T-helper 22 cell (primary cell): ENCODE results near the gene PARVG.
"Not testable (repeated sequence)": the region's sequence is repeated elsewhere in the genome, so short reads cannot be mapped to it uniquely, and the experiment has no call there.

Experiments
- DNase-seq: peaks from one replicate; pipeline ENCODE4 v3.0.0-alpha.2; 2020; ENCODE audit warnings: low read depth

The PARVG gene

GRCh38 chr22:44213489-44214043 is 32.8 kb downstream of the PARVG start:
- DNase-seq: no peak

DNA sequence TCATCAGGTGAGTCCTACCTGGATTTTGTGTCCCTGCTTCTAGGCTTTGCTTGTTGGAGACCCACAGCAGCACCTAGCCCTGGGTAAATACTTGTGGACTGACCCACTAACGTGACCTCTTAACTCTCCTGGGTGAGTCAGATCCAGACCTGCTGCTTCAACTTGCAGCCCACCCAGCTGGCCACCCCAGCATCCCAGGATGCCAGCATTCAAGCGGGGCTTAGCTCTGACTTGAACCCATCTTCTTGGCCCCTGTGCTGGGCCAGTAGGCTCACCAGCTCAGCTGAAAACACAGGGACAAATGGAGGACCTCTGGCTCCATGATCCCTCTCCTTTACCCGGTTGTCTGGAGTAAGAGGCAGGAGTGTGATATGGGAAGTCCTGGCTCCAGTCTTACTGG is 33.5 kb downstream of the PARVG start:
- DNase-seq: no peak

- DNase-seq: no peak
Observed at GRCh38 chr22:44214764-44215163, 34.0 kb downstream of the PARVG start.

DNA sequence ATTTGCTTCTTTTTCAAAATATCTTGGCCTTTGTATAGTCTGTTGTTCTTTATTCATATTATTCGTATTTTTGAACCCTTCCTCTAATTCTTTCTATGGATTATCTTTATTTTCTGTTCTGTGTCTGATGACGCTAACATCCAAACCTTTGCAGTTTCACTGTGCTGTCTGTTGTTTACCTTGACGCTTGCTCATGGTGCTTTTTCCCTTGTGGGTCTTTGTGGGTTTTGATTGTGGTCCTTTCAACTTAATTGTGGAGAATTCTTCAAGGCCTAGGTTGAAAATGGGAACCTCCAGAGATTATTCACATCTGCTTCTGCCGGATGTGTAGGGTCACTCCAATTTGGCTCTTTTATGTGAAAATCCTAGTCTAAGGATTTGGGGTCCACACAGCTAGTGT is 34.6 kb downstream of the PARVG start:
- no peak for DNase-seq

GRCh38 chr22:44217346-44217745 is 36.6 kb downstream of the PARVG start:
- DNase-seq: no peak

DNA sequence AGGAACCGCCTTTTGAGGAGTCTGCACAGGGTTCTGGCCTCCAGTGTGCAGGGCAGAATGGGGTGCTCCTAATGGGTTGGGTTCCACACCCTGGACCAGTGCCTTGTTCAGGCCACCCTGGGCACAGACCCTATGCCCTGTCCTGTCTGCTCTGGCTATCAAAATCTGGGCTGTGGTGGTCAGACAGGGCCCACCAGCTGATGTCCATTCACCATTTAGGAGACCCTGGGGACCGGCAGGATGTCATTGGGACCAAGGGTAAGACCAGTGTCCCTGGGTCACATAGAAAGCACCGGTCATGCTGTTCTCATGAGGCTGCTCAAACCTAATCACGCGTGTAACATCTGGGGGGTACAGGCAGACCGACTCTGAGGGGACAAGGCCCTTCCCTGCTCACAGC is 37.3 kb downstream of the PARVG start:
- no peak for DNase-seq

DNA sequence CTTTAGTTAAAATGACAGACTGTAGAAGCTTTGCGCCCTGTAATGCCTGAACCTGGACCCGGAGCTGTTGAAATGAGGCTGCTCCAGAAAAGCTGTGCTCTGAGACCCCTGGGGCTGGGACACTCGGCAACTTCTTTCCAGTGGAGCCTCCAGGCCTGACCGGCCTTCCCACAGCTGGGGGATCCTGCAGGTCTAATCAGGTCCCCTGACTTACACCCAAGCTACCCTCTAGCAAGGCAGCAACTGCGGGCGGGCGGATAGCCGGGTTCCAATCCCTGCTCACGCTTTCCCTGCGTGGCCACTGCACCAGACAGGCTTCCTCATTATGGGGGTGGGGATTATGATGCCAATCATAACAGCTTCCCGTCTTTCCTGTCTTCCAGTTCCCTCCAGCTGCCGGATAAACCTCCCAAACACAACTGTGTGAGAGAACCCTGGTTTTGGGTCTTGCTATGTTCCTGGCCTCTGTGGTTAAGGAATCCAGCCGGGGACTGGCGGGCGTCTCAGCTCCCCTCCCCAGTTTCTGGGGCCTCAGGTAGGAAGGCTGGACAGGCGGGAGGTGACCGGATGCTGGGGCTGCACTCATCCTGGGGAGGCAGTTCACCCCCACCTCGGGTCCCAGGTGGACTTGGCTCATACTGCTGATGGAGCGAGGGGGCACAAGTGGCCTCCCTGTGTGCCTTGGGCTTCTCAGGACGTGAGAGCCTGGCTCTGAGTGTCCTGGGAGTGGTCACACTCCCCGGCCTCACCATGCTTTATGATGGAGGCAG is 38.6 kb downstream of the PARVG start:
- DNase-seq: no peak

DNA sequence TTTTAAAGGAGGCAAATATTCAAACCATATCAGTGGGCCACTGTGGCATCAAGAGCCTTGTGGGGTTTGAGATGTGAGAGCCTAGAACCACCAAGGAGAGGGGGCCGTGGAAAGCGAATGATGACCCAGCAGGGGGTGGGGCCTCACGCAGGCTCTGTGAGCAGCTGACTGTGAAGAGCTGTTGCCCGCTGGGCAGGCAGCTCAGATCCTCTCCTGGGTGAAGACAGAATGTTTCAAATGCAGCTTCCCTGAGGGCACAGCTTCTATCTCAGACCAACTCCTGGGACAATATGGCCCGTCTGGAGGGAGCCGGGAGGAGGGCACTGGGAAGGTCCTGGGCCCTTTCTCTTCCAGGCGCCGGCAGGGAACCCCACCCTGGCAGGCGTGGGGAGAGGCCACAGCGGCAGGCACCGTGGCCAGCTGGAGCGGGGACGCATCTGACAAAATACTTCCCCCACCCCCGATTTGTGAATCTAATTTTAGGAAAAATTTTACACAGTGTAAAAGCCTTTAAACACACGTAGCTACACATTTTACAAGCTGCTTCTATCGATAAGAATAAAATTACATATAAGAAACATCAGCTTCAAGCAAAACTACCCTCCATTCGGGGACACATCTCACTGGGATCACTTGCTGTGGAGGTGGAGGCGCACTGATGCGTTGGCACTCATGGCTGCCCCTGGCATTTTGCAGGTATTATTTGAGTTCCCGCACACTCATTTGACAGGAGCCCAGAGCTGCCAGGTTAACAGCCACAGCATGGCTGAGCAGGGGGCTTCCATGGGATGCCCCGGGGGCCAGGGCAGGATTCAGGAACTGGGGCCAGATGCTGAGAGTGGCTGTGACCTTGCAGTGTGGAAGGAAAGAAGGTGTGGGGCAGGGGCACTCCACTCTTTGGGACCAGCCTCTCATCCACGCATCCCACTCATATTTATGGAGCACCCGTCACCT is 40.3 kb downstream of the PARVG start:
- no peak for DNase-seq

- no peak for DNase-seq
Observed at GRCh38 chr22:44221710-44222475, 41.2 kb downstream of the PARVG start.

DNA sequence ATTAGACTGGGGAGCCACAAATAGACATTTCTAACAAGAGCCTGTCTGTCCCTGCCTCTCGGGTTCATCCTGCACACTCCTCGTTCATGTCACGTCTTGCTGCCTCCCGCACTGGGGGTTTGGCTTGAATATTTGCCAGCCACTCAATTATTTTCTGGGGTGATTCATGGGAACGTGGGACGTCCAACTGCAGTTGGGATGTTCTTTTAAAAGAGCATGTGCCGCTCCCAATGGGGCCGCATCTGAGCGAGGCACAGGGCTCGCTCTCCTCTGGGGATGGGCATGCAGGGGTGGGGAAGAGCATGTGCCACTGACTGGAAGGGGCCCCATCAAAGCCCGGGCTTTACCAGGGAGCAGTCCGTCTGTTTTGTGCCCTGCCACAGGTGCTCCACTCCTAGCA is 43.4 kb downstream of the PARVG start:
- DNase-seq: no peak

GRCh38 chr22:44225091-44225689 is 44.5 kb downstream of the PARVG start:
- DNase-seq: no peak

- DNase-seq: no peak
Observed at GRCh38 chr22:44225812-44226211, 45.1 kb downstream of the PARVG start.

DNA sequence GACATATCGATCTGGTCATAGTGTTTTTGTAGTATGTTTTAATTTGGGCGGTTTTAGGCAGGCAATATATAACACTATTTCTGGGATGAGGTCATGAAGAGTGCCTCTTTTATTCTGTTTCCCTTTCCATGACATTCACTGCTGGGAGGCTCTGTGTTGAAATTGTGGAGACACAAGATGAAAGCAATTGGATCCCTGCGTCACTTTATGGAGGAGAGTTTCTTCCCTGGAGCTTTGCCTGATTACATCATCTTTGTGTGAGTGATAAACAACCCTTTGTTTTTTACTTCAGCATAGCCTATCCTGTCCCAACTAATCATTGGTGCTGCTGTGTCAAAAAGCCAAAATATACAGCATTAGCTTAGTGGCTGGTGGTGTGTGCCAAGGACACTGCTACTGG is 48.6 kb downstream of the PARVG start:
- no peak for DNase-seq

- DNase-seq: no peak
Observed at GRCh38 chr22:44229809-44230208, 49.1 kb downstream of the PARVG start.

DNA sequence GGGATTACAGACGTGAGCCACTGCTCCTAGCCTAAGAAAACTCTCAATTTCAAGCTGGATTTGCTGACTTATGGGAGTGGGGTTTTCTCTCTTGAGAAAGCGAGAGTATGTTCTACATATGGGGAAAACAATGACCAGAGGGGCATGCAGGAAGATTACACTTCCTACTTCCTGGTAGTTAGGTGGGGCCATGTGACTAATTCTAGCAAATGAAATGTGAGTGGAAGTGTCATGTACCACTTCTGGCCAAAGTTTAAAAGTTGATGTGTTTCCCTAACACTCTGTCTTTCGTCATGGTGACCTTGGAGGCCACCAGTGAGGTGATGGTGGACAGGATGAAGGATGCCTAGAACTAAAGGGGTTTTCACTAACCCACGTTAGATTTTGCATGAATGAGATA is 50.5 kb downstream of the PARVG start:
- DNase-seq: no peak

DNA sequence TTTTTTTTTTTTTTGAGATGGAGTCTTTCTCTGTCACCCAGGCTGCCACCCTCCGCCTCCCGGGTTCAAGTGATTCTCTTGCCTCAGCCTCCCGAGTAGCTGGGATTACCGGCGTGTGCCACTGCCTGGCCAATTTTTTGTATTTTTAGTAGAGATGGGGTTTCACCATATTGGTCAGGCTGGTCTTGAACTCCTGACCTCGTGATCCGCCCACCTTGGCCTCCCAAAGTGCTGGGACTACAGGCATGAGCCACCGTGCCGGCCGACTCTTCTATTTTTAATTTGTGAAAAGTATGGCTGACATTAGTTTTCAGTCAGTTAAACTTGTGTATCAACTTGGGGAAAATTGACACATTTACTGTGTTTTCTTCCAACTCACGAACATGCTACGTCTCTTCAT is 53.6 kb downstream of the PARVG start:
- not testable (repeated sequence) for DNase-seq

- DNase-seq: no peak
Observed at GRCh38 chr22:44237290-44237689, 56.6 kb downstream of the PARVG start.

- DNase-seq: not testable (repeated sequence)
Observed at GRCh38 chr22:44241121-44241520, 60.4 kb downstream of the PARVG start.

DNA sequence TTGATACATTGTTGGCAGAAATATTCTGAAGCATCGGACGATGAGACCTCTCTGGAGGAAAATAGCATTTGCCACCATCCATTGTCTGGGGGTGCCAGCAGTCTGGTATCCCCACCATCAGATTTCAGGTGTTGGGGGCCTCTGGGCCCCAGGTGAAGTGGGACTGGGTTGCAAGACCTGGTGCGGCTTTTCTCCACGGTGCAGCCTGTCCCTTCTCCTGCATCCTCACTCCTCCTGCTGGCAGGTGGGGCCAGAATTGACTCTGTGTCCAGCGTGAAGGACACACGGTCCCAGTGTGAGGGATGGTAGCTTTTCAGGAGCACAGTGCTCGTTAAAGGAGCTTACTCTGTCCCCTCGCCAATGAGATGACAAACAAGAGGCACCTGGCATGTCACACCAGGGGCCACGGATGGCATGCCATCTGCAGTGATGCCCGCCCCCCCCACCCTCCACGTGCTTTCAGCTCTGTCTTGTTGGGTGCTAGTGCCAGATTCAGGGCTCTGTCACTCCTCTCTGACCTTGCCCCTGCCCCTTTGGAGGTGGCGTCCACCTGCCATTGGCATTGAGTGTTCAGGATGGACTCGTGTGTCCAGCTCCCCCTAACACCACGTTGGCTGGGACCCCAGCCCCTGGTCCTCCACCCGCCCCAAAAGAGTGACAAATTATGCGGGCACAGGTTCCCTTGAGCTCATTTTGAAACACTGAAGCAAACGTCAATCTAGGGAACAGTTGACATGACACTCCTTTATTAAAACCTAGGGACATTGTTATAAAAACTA is 62.4 kb downstream of the PARVG start:
- DNase-seq: no peak

- no peak for DNase-seq
Observed at GRCh38 chr22:44243761-44244160, 63.0 kb downstream of the PARVG start.

DNA sequence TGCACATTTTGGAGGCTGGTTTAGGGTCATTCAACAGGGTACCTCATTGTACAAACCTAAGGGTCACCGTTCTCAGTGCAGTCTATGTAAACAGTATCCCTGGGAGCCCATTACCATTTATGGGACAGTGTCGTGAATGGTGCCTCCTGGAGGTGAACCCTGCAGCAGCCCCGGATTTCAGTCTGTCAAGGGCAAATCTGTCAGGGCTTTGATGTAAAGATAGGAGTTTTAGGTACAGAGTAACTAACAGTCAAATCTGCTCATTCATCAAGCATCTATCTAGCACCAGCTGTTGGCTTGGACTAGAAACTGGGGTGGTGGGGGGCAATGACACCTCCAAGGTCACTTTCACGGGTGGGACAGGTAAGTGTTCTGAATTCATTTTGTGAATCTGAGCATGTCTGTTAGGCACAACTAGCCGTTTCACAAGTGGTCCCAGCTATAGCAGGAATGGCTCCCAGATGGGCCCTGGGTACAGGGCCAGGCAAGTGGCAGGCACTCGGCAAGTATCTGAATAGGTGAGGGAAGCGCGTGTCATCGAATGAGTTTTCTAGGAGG is 63.6 kb downstream of the PARVG start:
- DNase-seq: no peak
